ENCODE data around the gene PRRX2.

The PRRX2 gene

DNA sequence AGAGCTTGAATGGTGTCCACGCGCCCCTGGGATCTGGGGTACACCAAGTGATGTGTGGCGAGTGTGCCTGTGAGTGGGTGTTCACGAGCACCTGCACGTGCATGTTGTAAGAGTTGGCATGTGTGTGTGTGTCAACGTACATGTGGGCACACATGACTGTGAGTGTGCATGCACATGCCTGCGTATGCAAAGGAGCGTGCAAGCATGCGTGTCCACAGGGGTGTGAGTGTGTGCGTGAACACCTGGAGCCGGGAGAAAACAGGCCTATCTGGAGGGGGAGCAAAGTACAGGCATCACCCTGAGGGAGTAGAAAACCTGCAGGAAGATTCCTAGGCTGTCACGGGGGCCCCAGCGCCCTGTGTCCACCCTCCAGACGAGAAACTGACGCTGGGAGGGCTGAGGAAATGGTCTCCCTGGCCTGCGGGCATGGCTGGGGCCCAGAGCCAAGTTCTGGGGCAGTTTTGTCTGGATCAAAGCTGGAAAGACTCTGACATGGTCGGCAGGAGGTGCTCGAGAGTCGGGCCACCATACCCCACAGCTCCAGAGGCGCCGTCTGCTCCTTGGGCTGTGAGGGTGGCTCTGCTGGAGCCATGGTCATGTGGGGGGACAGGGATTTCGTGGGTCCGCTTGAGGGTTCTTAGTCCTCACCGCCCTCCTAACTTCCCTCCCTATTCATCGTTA, 55.6 kb downstream of the PRRX2 start:
- TF ChIP-seq, protein P1, sequence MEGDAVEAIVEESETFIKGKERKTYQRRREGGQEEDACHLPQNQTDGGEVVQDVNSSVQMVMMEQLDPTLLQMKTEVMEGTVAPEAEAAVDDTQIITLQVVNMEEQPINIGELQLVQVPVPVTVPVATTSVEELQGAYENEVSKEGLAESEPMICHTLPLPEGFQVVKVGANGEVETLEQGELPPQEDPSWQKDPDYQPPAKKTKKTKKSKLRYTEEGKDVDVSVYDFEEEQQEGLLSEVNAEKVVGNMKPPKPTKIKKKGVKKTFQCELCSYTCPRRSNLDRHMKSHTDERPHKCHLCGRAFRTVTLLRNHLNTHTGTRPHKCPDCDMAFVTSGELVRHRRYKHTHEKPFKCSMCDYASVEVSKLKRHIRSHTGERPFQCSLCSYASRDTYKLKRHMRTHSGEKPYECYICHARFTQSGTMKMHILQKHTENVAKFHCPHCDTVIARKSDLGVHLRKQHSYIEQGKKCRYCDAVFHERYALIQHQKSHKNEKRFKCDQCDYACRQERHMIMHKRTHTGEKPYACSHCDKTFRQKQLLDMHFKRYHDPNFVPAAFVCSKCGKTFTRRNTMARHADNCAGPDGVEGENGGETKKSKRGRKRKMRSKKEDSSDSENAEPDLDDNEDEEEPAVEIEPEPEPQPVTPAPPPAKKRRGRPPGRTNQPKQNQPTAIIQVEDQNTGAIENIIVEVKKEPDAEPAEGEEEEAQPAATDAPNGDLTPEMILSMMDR (IDR thresholded peaks at IDR 0.05; ENCODE audit: insufficient read depth, low read depth, low read length, missing control alignments), result peak; percentile 21
- H3K4me3 ChIP-seq (ENCODE audit: low read depth, low read length), result no peak overlapping the region
- DNase-seq (ENCODE audit: low read depth), result no peak

DNA sequence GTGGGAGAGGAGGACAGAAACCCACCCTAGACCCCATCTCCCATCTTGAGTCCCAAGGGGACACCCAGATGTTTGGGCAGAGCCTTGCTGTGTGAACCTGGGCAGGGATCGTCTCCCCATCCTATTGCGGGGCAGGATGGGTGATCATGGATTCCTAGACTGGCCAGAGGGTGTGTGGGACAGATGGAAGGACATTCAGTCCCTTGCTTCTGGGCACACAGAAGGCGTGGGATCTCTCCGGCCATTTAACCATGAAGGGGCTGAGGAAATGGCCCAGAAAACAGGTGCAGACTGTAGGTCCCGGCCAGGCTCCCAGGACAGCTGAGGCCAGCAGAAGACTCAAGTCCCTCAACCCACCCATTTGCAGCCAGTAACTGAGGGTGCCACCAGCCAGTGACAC, 57.5 kb downstream of the PRRX2 start:
- DNase-seq (ENCODE audit: low read depth), result no peak
- TF ChIP-seq, protein P1 (IDR thresholded peaks at IDR 0.05; ENCODE audit: insufficient read depth, low read depth, low read length, missing control alignments), result no peak
- H3K4me3 ChIP-seq (ENCODE audit: low read depth, low read length), result no peak overlapping the region

- TF ChIP-seq, protein P1 (IDR thresholded peaks at IDR 0.05; ENCODE audit: insufficient read depth, low read depth, low read length, missing control alignments), result no peak
- H3K4me3 ChIP-seq (ENCODE audit: low read depth, low read length), result no peak overlapping the region
- no peak for DNase-seq (ENCODE audit: low read depth)
Observed at GRCh38 chr9:129724456-129725190, 59.2 kb downstream of the PRRX2 start.

- no peak overlapping the region for H3K4me3 ChIP-seq (ENCODE audit: low read depth, low read length)
- DNase-seq (ENCODE audit: low read depth), result no peak
- TF ChIP-seq, protein P1 (IDR thresholded peaks at IDR 0.05; ENCODE audit: insufficient read depth, low read depth, low read length, missing control alignments), result no peak
Observed at GRCh38 chr9:129725795-129726251, 60.4 kb downstream of the PRRX2 start.

DNA sequence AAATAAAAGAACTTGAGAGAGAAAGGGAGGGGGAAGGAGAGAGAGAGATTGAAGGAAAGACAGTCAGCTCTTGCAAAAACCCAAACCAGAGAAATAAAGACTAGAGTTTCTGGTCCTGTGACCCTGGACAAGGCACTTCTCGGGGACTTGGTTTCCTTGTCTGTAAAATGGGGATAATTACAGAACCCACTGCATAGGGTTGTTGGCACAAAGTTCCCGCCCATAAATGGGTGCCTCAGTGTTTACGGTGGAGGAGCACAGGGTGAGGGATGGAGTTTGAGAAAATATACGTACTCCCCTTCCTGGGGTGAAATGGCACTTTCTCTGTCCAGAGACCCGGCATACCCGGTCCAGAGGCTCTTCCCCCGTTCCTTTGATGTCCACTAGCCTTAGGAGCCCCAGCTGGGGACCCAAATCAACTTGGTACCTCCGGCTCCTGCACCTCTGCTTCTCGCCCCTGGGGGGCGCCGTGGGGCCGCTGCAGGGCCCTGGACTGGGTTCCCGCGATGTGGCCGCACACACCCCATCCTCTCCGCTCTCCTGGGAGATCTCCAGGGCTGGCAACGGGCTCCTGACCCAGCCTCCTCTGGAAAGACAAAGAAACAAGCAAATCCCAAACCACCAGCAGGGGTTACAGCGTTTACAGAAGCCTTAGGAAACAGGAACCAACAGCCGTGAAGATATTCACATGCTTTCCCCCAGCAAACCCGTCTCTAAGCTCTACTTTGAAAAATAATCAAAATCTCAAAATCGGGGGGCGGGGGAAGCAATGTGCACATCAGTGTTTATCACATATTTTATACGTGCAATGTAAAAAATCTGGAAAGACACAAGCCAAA, 61.1 kb downstream of the PRRX2 start:
- TF ChIP-seq, protein P1 (IDR thresholded peaks at IDR 0.05; ENCODE audit: insufficient read depth, low read depth, low read length, missing control alignments), result peak; percentile 90
- no peak overlapping the region for H3K4me3 ChIP-seq (ENCODE audit: low read depth, low read length)
- peak; percentile 51 for DNase-seq (ENCODE audit: low read depth)

DNA sequence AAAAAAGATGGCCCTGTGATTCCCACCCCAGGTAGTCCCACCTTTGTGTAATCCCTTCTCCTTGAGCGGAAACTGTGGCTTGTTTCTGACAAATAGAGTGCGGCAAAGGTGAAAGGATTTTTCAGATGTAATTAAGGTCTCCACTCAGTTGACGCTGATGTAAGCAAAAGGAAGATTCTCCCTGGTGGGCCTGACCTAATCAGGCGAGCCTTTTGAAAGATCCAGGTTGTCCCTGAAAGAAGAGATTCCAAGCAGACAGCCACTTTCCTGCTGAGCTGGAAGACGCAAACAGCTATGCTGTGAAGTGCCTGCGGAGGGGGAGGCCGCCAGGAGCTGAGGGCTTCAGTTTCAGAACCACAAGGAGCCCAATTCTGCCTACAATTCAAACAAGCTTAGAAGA, 63.3 kb downstream of the PRRX2 start:
- no peak overlapping the region for H3K4me3 ChIP-seq (ENCODE audit: low read depth, low read length)
- DNase-seq (ENCODE audit: low read depth), result no peak
- TF ChIP-seq, protein P1 (IDR thresholded peaks at IDR 0.05; ENCODE audit: insufficient read depth, low read depth, low read length, missing control alignments), result no peak
